Adrenal gland (tissue), 12 donors: ENCODE results near the gene HNRNPL. TPM values are rescaled to one million over a fixed set of nuclear protein-coding genes. Genes with fewer than 3 reads are reported as not detected.
"Not testable (repeated sequence)": the region's sequence is repeated elsewhere in the genome, so short reads cannot be mapped to it uniquely, and the experiment has no call there.

Source experiments
- DNase-seq, 7 donors: peaks; one replicate each; pipeline ENCODE4 v3.0.0-alpha.2; 2019 to 2020
- H3K27ac ChIP-seq, 5 donors: fragments of 200-600 bp; sonication (generic) in 4 of 5; 1 replicate in 3 of 5; 2 replicates in 2 of 5; pipeline versions ENCODE4 v1.5.1 to v1.8.0; 2016 to 2020; ENCODE audit warnings: mild to moderate bottlenecking in 1 of 5
- H3K27me3 ChIP-seq: fragments of 200-600 bp; 2 replicates; pipeline ENCODE4 v1.8.0; 2021
- H3K36me3 ChIP-seq, 2 donors: fragments of 200-600 bp; replicated peaks in 1 of 2; 1 replicate in 1 of 2; 2 replicates in 1 of 2; pipeline versions ENCODE4 v1.5.1 to v1.8.0; 2018 to 2022
- H3K4me1 ChIP-seq, 2 donors: fragments of 200-600 bp; replicated peaks in 1 of 2; 1 replicate in 1 of 2; 2 replicates in 1 of 2; pipeline versions ENCODE4 v1.5.1 to v1.8.0; 2018 to 2021
- H3K4me3 ChIP-seq, 4 donors: fragments of 200-600 bp; sonication (generic) in 3 of 4; one replicate each; pipeline ENCODE4 v1.5.1; 2016 to 2018
- H3K9me3 ChIP-seq, 3 donors: fragments of 200-600 bp; sonication (generic) in 1 of 3; replicated peaks in 1 of 3; 1 replicate in 2 of 3; 2 replicates in 1 of 3; pipeline versions ENCODE4 v1.5.1 to v1.8.0; 2016 to 2021
- CTCF ChIP-seq, 6 experiments: fragments of 450-650 bp in 4 of 6; fragments of 200-600 bp in 2 of 6; sonication (generic) in 1 of 6; IDR thresholded peaks; 1 replicate in 5 of 6; 2 replicates in 1 of 6; pipeline versions ENCODE4 v1.5.1 to v1.8.0; 2016 to 2021; ENCODE audit warnings: antibody characterized with exemption in 6 of 6, mild to moderate bottlenecking in 2 of 6, moderate library complexity in 1 of 6
- POLR2A ChIP-seq, 2 donors: fragments of 450-650 bp; IDR thresholded peaks; one replicate each; pipeline ENCODE4 v1.6.1; 2017; ENCODE audit warnings: antibody characterized with exemption in 2 of 2, mild to moderate bottlenecking in 2 of 2, moderate library complexity in 1 of 2
- WGBS, 4 donors: extraction: QIAGEN DNeasy Blood & Tissue Kit in 2 of 4; methylation state at CpG; one replicate each; pipeline versions ENCODE4 v1.1.5 to v1.1.7; 2013 to 2017; 5-methylcytosine and 5-hydroxymethylcytosine counted together
- intact Hi-C, 2 donors: fragments of 100-400 bp; cut with DNase I; formaldehyde crosslinking; loops; one replicate each; pipeline versions ENCODE4 v1.14.1 to v1.15.0; 2022 to 2023
- polyA plus RNA-seq, 3 donors: library from polyadenylated mRNA; stranded (reverse); fragments of 200-250 nt in 2 of 3; fragments of 350-450 nt in 1 of 3; fragmentation: Illumina TruSeq in 1 of 3; extraction: RNeasy Lipid Tissue Mini Kit (QIAGEN cat#74804) in 1 of 3; gene quantifications; one replicate each; pipeline ENCODE4 v1.2.3, GENCODE V29; 2013 to 2014
- total RNA-seq, 9 donors: library from RNA; depleted of rRNA in 4 of 9; stranded (reverse); fragments of >200 nt in 4 of 9; fragments of 120-200 nt in 1 of 9; fragmentation: NEBNext Ultra II Directional in 1 of 9; extraction: Animal tissue kit (Norgen Biotek cat#: 25700) in 1 of 9; gene quantifications; one replicate each; pipeline versions ENCODE4 v1.1.0 to v1.2.4, GENCODE V29; 2013 to 2023
- donor health status: healthy with polysubstance abuse.
- donor health status: Bipolar disorder and iron deficiency.
- donor health status: DM: yes; HTN: yes; CAD: no.
- donor health status: DM: no; HTN: no; CAD: no.
- donor health status: DM: no; HTN: no; CAD: no.
- donor health status: DM: yes; HTN: yes; CAD: no.

The HNRNPL gene
- total and polyA plus RNA-seq, 12 donors, result 133 to 295 (median 203) TPM

DNA sequence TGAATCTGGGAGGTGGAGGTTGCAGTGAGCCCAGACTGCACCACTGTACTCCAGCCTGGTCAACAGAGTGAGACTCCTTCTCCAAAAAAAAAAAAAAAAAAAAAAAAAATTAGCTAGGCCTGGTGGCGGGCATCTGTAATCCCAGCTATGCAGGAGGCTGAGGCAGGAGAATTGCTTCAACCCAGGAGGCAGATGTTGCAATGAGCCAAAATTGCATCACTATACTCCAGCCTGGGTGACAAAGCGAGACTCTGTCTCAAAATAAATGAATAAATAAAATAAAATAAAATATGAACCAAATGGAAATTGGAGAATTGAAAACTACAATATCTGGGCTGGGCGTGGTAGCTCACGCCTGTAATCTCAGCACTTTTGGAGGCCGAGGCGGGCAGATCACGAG lies 20.6 kb downstream of the HNRNPL start:
- H3K27me3 ChIP-seq, H3K4me3 ChIP-seq, intact Hi-C loops, H3K9me3 ChIP-seq: not testable (repeated sequence)
- DNase-seq, result peak in 1 of 7 donors; percentile 46
- TF ChIP-seq CTCF (IDR thresholded peaks at IDR 0.05), result peak in 1 of 6 experiments; percentile 18
- Histone ChIP-seq H3K4me1 (peaks cover 24 to 35% of the 10 kb centered on the region in 2 donors), H3K36me3 (peaks cover 0 to 36% of the 10 kb centered on the region in 2 donors), H3K27ac (peak overlapping the region in 3 of 5 donors; percentile 90 to 99 (median 98))
- 91 to 92% (median 91%) methylated on average over 7 of the region's 7 CpGs for WGBS, 4 donors

DNA sequence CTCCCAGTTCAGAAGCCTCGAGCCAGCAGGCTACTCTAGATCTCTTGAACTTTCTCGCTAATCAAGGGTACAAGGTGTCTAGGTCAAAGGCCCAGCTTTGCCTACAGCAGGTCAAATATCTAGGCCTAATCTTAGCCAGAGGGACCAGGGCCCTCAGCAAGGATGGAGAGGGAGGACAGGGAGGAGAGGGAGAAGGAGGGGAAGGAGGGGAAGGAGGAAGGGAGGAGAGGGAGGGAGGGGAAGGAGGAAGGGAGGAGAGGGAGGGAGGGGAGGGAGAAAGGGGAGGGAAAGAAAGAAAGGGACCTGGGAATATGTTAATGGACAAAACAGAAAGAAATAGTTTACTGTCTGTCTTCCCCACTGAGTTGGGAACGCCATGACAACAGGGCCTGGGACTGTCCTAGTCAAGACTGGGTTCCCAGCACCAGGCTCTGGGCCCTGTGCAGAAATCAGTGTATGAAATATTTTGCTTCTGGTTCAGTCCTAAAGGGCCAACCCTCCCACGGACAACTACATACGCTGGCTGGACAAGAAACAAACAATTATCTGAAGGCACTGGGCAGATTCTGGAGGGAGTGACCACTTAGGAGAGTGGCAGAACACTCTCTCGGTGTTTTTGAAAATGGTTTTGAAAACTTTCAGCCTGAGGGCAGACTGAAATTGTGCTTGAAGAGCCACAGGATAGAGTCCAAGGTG lies 22.8 kb downstream of the HNRNPL start:
- H3K27ac ChIP-seq, result no peak overlapping the region
- 69 to 82% (median 81%) methylated on average over 6 of the region's 6 CpGs for WGBS, 4 donors
- no peaks in the 10 kb centered on the region for H3K27me3 ChIP-seq
- intact Hi-C loops, result no loop called here
- peaks cover 0 to 43% of the 10 kb centered on the region in 2 donors for H3K36me3 ChIP-seq
- no peak for TF ChIP-seq POLR2A (IDR thresholded peaks at IDR 0.05)
- TF ChIP-seq CTCF (IDR thresholded peaks at IDR 0.05), result no peak
- no peaks in the 10 kb centered on the region for H3K9me3 ChIP-seq
- peaks cover 18 to 30% of the 10 kb centered on the region in 2 donors for H3K4me1 ChIP-seq
- no peak for DNase-seq
- no peak overlapping the region for H3K4me3 ChIP-seq

GRCh38 chr19:38825936-38826335 lies 23.9 kb downstream of the HNRNPL start:
- 80 to 89% (median 83%) methylated on average over 5 to 7 of the region's 7 CpGs for WGBS, 4 donors
- Histone ChIP-seq H3K36me3 (peaks cover 0 to 43% of the 10 kb centered on the region in 2 donors), H3K4me1 (peaks cover 17 to 26% of the 10 kb centered on the region in 2 donors)
- intact Hi-C loops, H3K27me3 ChIP-seq, H3K9me3 ChIP-seq, H3K4me3 ChIP-seq, DNase-seq, H3K27ac ChIP-seq: not testable (repeated sequence)

- H3K4me1 ChIP-seq, H3K27ac ChIP-seq, H3K27me3 ChIP-seq, DNase-seq, H3K4me3 ChIP-seq, H3K9me3 ChIP-seq, intact Hi-C loops: not testable (repeated sequence)
- 94 to 98% (median 97%) methylated on average over 14 to 29 of the region's 29 CpGs for WGBS, 4 donors
- H3K36me3 ChIP-seq, result peaks cover 0 to 28% of the 10 kb centered on the region in 2 donors
Measured at GRCh38 chr19:38821230-38821825, 28.5 kb downstream of the HNRNPL start.

GRCh38 chr19:38819231-38819920 lies 30.4 kb downstream of the HNRNPL start:
- 75 to 82% (median 77%) methylated on average over 13 of the region's 13 CpGs for WGBS, 4 donors
- peak in 1 of 7 donors; percentile 36 for DNase-seq
- Histone ChIP-seq H3K36me3 (peaks cover 0 to 41% of the 10 kb centered on the region in 2 donors), H3K9me3 (no peaks in the 10 kb centered on the region), H3K27ac (no peak overlapping the region), H3K4me1 (peaks cover 5 to 7% of the 10 kb centered on the region in 2 donors), H3K4me3 (no peak overlapping the region), H3K27me3 (no peaks in the 10 kb centered on the region)
- intact Hi-C loops, result no loop called here
- TF ChIP-seq POLR2A (IDR thresholded peaks at IDR 0.05) (no peak), CTCF (IDR thresholded peaks at IDR 0.05) (no peak)
